Measurements from ENCODE around the gene AMELY. TPM values are rescaled to one million over a fixed set of nuclear protein-coding genes. Genes with fewer than 3 reads are reported as not detected.

The AMELY gene, protein sequence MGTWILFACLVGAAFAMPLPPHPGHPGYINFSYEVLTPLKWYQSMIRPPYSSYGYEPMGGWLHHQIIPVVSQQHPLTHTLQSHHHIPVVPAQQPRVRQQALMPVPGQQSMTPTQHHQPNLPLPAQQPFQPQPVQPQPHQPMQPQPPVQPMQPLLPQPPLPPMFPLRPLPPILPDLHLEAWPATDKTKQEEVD
- not detected for total RNA-seq

GRCh38 chrY:6911253-6911881, at the start of gene AMELY:
TSS of gene AMELY (minus strand) at chrY:6911752. CDS start at chrY:6872608, 39,144 bp downstream.
- intact Hi-C loops (cut with micrococcal nuclease) = no loop called here
- Mint-ChIP-seq H3K27me3 (peaks cover 29% of the 10 kb centered on the region), H3K9me3 (no peaks in the 10 kb centered on the region), H3K27ac (no peak within 1 kb of the TSS), H3K4me3 (peak within 1 kb of the TSS; percentile 5), H3K36me3 (no peaks in the 10 kb centered on the region), H3K4me1 (ENCODE audit: low read depth) (peaks cover 8% of the 10 kb centered on the region)
- no peak for DNase-seq
- ChIA-PET POLR2A (no interaction called here), CTCF (no interaction called here)

DNA sequence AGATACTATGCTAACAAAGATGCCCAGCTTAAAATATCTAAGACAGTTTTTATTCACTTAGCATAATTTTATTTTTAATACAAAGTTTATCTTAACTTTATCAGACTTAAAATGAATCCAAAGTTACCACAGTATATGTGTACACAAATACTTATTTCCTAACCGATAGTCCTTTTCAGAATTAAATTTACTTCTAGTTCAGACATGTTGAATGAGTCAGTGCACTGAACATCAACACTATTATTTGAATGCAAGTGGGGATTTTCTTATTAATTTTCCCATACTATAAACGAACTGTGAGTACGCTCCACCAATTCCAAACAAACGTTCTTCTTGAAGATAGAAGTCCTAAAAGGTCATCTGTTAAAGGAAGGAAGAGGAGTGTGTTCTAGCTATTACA, 38.4 kb upstream of the AMELY start:
- Mint-ChIP-seq H3K4me1 (ENCODE audit: low read depth) (no peaks in the 10 kb centered on the region), H3K27ac (no peak overlapping the region), H3K36me3 (no peaks in the 10 kb centered on the region), H3K27me3 (peaks cover 3% of the 10 kb centered on the region), H3K9me3 (no peaks in the 10 kb centered on the region), H3K4me3 (no peak overlapping the region)
- intact Hi-C loops (cut with micrococcal nuclease) = no loop called here
- ChIA-PET POLR2A (no interaction called here), CTCF (no interaction called here)
- DNase-seq = no peak

DNA sequence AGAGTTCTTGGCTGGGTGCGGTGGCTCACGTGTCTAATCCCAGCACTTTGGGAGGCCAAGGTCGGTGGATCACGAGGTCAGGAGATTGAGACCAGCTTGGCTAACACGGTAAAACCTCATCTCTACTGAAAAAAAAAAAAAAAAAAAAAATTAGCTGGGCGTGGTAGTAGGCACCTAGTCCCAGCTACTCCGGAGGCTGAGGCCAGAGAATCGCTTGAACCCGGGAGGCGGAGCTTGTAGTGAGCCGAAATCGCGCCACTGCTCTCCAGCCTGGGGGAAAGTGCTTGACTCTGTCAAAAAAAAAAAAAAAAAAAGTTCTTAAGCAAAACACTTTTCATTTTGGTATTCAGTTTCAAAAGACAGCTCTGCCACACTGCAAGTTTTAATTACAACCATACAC, 36.8 kb upstream of the AMELY start:
- no peaks in the 10 kb centered on the region for H3K9me3 Mint-ChIP-seq
- H3K27me3 Mint-ChIP-seq = peaks cover 3% of the 10 kb centered on the region
- intact Hi-C loops (cut with micrococcal nuclease) = no loop called here
- POLR2A ChIA-PET = interaction anchor here (0.7 kb wide), 1 partner anchor 139 kb away, joined by 4 read pairs; no protein-coding TSS in a partner anchor
- no peaks in the 10 kb centered on the region for H3K36me3 Mint-ChIP-seq
- H3K4me3 Mint-ChIP-seq = no peak overlapping the region
- DNase-seq = no peak
- CTCF ChIA-PET = interaction anchor here (1.0 kb wide), 1 partner anchor 10 kb away, joined by 3 read pairs; no protein-coding TSS in a partner anchor
- no peaks in the 10 kb centered on the region for H3K4me1 Mint-ChIP-seq (ENCODE audit: low read depth)
- no peak overlapping the region for H3K27ac Mint-ChIP-seq

DNA sequence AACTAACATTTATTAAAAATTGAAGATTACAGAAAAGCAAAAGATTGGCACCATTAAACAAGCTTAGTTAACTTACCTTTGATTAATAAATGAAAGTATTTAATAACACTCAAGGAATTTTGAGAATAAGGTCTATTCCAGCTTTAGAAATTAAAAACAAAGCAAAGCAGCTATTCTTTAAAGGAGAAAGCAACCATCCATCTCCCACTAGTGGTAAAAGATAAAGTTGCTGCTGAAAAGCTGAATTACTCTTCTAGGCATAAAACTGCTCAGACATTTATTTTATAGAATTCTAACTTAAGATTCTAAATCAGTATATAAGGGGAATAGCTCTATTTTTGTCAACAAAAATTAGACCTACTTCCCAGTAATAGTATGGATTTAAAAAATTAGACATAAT, 36.1 kb upstream of the AMELY start:
- Mint-ChIP-seq H3K27ac (no peak overlapping the region), H3K27me3 (peaks cover 1% of the 10 kb centered on the region), H3K9me3 (no peaks in the 10 kb centered on the region), H3K4me3 (no peak overlapping the region), H3K36me3 (no peaks in the 10 kb centered on the region), H3K4me1 (ENCODE audit: low read depth) (no peaks in the 10 kb centered on the region)
- DNase-seq = no peak
- POLR2A ChIA-PET = no interaction called here
- CTCF ChIA-PET = interaction anchor here (0.6 to 1.0 kb wide), 2 partner anchors 10 to 12 kb away, joined by 3 read pairs; no protein-coding TSS in a partner anchor
- intact Hi-C loops (cut with micrococcal nuclease) = no loop called here

- Mint-ChIP-seq H3K27me3 (no peaks in the 10 kb centered on the region), H3K9me3 (no peaks in the 10 kb centered on the region), H3K4me3 (no peak overlapping the region), H3K4me1 (ENCODE audit: low read depth) (no peaks in the 10 kb centered on the region), H3K27ac (no peak overlapping the region), H3K36me3 (no peaks in the 10 kb centered on the region)
- no peak for DNase-seq
- intact Hi-C loops (cut with micrococcal nuclease) = no loop called here
- ChIA-PET POLR2A (no interaction called here), CTCF (no interaction called here)
Measured at GRCh38 chrY:6935497-6935896, 23.9 kb upstream of the AMELY start.

GRCh38 chrY:6931779-6932396, 20.3 kb upstream of the AMELY start:
- ChIA-PET POLR2A (no interaction called here), CTCF (no interaction called here)
- no peak overlapping the region for H3K27ac Mint-ChIP-seq
- intact Hi-C loops (cut with micrococcal nuclease) = no loop called here
- no peaks in the 10 kb centered on the region for H3K36me3 Mint-ChIP-seq
- H3K9me3 Mint-ChIP-seq = no peaks in the 10 kb centered on the region
- DNase-seq = no peak
- H3K4me1 Mint-ChIP-seq (ENCODE audit: low read depth) = no peaks in the 10 kb centered on the region
- H3K4me3 Mint-ChIP-seq = no peak overlapping the region
- H3K27me3 Mint-ChIP-seq = no peaks in the 10 kb centered on the region

- Mint-ChIP-seq H3K4me1 (ENCODE audit: low read depth) (no peaks in the 10 kb centered on the region), H3K27ac (no peak overlapping the region), H3K27me3 (no peaks in the 10 kb centered on the region), H3K9me3 (no peaks in the 10 kb centered on the region), H3K36me3 (no peaks in the 10 kb centered on the region), H3K4me3 (no peak overlapping the region)
- ChIA-PET CTCF (no interaction called here), POLR2A (no interaction called here)
- intact Hi-C loops (cut with micrococcal nuclease) = no loop called here
- DNase-seq = no peak
Measured at GRCh38 chrY:6929237-6929636, 17.7 kb upstream of the AMELY start.

DNA sequence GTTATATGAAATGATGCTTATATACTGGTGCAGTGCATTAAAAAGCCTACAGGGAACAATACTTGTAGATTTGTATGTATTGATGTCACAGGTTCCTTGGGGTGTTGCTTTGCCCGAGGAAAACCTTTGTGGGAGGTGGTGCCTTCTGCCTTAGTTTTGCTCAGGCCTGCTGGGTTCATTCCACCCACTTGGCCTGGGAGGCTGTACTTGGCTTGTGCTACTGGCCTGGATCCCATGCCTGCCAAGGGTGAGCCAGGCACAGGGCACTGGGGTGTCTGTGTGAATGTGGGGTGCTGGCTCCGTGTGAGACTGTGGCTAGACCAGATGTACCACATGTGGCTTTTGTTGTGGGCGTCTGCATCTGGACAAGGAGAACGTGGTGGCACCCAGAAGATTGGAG, 16.7 kb upstream of the AMELY start:
- DNase-seq = no peak
- Mint-ChIP-seq H3K27me3 (no peaks in the 10 kb centered on the region), H3K36me3 (no peaks in the 10 kb centered on the region), H3K4me3 (no peak overlapping the region), H3K4me1 (ENCODE audit: low read depth) (no peaks in the 10 kb centered on the region), H3K27ac (no peak overlapping the region), H3K9me3 (no peaks in the 10 kb centered on the region)
- POLR2A ChIA-PET = no interaction called here
- CTCF ChIA-PET = no interaction called here
- intact Hi-C loops (cut with micrococcal nuclease) = no loop called here

GRCh38 chrY:6921061-6921460, 9.5 kb upstream of the AMELY start:
- ChIA-PET POLR2A (no interaction called here), CTCF (no interaction called here)
- Mint-ChIP-seq H3K4me3 (no peak overlapping the region), H3K36me3 (no peaks in the 10 kb centered on the region), H3K9me3 (peaks cover 5% of the 10 kb centered on the region), H3K27me3 (no peaks in the 10 kb centered on the region), H3K4me1 (ENCODE audit: low read depth) (no peaks in the 10 kb centered on the region), H3K27ac (no peak overlapping the region)
- intact Hi-C loops (cut with micrococcal nuclease) = no loop called here
- no peak for DNase-seq

GRCh38 chrY:6913362-6913761, 1.8 kb upstream of the AMELY start:
- POLR2A ChIA-PET = no interaction called here
- Mint-ChIP-seq H3K27ac (no peak overlapping the region), H3K4me1 (ENCODE audit: low read depth) (peaks cover 8% of the 10 kb centered on the region), H3K9me3 (no peaks in the 10 kb centered on the region), H3K4me3 (no peak overlapping the region), H3K27me3 (peaks cover 27% of the 10 kb centered on the region), H3K36me3 (no peaks in the 10 kb centered on the region)
- DNase-seq = no peak
- CTCF ChIA-PET = no interaction called here
- intact Hi-C loops (cut with micrococcal nuclease) = no loop called here

DNA sequence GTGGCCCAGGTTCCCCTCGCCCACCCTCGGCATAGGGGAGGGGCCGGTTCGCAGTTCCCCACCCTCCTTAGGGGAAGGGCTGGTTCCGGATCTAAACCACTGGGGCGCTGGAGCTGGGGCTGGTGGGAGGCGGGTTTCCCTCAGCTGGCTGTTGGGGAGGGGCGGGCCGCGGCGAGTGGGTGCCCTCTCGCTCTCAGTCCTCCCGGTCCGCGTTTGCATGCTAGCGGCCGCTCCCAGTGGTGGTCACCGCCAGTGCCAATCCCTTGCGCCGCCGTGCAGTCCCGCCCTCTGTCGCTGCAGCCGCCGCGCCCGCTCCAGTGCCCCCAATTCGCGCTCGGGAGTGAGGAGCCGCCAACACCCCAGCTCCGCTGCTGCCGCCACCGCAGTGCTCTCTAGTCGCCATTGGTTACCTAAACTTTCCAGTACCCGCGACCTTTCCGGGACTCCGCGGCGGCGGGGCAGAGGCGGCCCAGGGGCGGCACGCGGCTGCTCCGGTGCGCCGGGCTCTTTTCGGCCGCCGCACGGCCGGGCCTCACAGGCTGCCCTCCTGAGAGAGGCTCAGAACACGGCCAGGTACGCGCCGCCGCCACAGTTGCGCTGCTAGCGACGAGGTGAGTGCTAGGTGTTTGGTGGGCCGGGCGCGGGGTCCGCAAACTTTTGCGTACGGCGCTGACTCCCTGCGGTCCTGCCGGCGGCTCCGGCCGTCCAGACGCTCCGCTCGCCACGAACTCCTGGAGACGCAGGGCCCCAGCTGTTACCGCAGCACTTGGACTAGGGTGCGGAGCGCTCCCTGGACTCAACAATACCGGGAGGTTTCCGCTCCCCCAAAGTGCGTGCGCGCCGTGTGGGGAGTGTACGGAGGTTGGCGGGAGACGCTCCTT, 940 bp downstream of the AMELY start, which contains the start of gene TBL1Y:
Gene TBL1Y (plus strand): TSS at position 326 of the 881 bp plus-strand sequence. CDS start 114,388 bp downstream, outside the sequence.
- no peaks in the 10 kb centered on the region for H3K9me3 Mint-ChIP-seq
- H3K4me3 Mint-ChIP-seq = peak within 1 kb of the TSS; percentile 12
- no peak within 1 kb of the TSS for H3K27ac Mint-ChIP-seq
- H3K27me3 Mint-ChIP-seq = peaks cover 29% of the 10 kb centered on the region
- no peak for DNase-seq
- intact Hi-C loops (cut with micrococcal nuclease) = no loop called here
- H3K36me3 Mint-ChIP-seq = no peaks in the 10 kb centered on the region
- peaks cover 8% of the 10 kb centered on the region for H3K4me1 Mint-ChIP-seq (ENCODE audit: low read depth)
- ChIA-PET POLR2A (no interaction called here), CTCF (no interaction called here)

GRCh38 chrY:6909856-6910255, 1.7 kb downstream of the AMELY start:
- H3K27ac Mint-ChIP-seq = no peak overlapping the region
- no peak for DNase-seq
- POLR2A ChIA-PET = no interaction called here
- H3K4me1 Mint-ChIP-seq (ENCODE audit: low read depth) = peaks cover 8% of the 10 kb centered on the region
- intact Hi-C loops (cut with micrococcal nuclease) = no loop called here
- H3K4me3 Mint-ChIP-seq = peak overlapping the region; percentile 12
- no peaks in the 10 kb centered on the region for H3K36me3 Mint-ChIP-seq
- H3K27me3 Mint-ChIP-seq = peaks cover 29% of the 10 kb centered on the region
- no peaks in the 10 kb centered on the region for H3K9me3 Mint-ChIP-seq
- CTCF ChIA-PET = no interaction called here
